ENCODE measurements around the gene CLDN25. TPM values are rescaled to one million over a fixed set of nuclear protein-coding genes. Genes with fewer than 3 reads are reported as not detected.
A peak's percentile ranks its signal among the peaks of the same experiment; 100 is the strongest.

CLDN25 gene
- total RNA-seq (2014; rRNA removed; shearing (Covaris generic)) (not detected in 2 replicates), polyA plus RNA-seq (2016; fragmentation: Nextera tagmentation; extraction: Ambion mirVana) (not detected in 2 replicates)

GRCh38 chr11:113779496-113779895, at the start of gene CLDN25:
Gene CLDN25 (plus strand): TSS chr11:113779796. CDS start chr11:113779796, 0 bp downstream.
- Histone ChIP-seq H3K27me3 (replicated peaks; ENCODE audit: insufficient read depth) (peaks cover 32% of the 10 kb centered on the region; the same call in 1 of the 2 replicates), H3K9ac (no peak within 1 kb of the TSS), H3K9me3 (ENCODE audit: low read depth) (no peaks in the 10 kb centered on the region), H3K4me2 (ENCODE audit: unreplicated experiment) (no peak within 1 kb of the TSS), H3K79me2 (ENCODE audit: insufficient read depth) (no peaks in the 10 kb centered on the region), H3K36me3 (ENCODE audit: low read depth) (no peaks in the 10 kb centered on the region), H2AFZ (no peak within 1 kb of the TSS), H3F3A (ENCODE audit: insufficient read depth) (peaks cover 7% of the 10 kb centered on the region; the same call in 1 of the 2 replicates), H3K9me2 (ENCODE audit: insufficient read depth) (no peaks in the 10 kb centered on the region), H4K20me1 (ENCODE audit: insufficient read depth) (no peaks in the 10 kb centered on the region), H3K27ac (no peak within 1 kb of the TSS), H3K4me3 (no peak within 1 kb of the TSS), H3K4me1 (ENCODE audit: insufficient read depth) (peaks cover 3% of the 10 kb centered on the region)
- TF ChIP-seq EZH2phosphoT487 (IDR thresholded peaks at IDR 0.05; ENCODE audit: insufficient read depth, low read depth) (no peak), EZH2 (IDR thresholded peaks at IDR 0.05; ENCODE audit: insufficient read depth, poor library complexity, severe bottlenecking) (no peak)
- in situ Hi-C loops (cut with MboI): no loop called here
- no peak for DNase-seq
- 43 to 47% methylated on average over 4 of the region's 4 CpGs for WGBS, 2 experiments (ENCODE audit: low coverage in 1 of 2, low lambda C conversion rate in 2 of 2, missing lambda C conversion rate in 2 of 2)

GRCh38 chr11:113730887-113731726, 48.5 kb upstream of the CLDN25 start:
- H3K4me1 ChIP-seq (ENCODE audit: insufficient read depth): peaks cover 11% of the 10 kb centered on the region
- no peak overlapping the region for H2AFZ ChIP-seq
- H3K9me2 ChIP-seq (ENCODE audit: insufficient read depth): no peaks in the 10 kb centered on the region
- no peaks in the 10 kb centered on the region for H3K79me2 ChIP-seq (ENCODE audit: insufficient read depth)
- TF ChIP-seq EZH2 (IDR thresholded peaks at IDR 0.05; ENCODE audit: insufficient read depth, poor library complexity, severe bottlenecking): no peak
- no peak for TF ChIP-seq EZH2phosphoT487 (IDR thresholded peaks at IDR 0.05; ENCODE audit: insufficient read depth, low read depth)
- H4K20me1 ChIP-seq (ENCODE audit: insufficient read depth): no peaks in the 10 kb centered on the region
- peaks cover under 1% of the 10 kb centered on the region; the same call in 1 of the 2 replicates for H3K36me3 ChIP-seq (ENCODE audit: low read depth)
- H3K9ac ChIP-seq: no peak overlapping the region
- 29 to 34% methylated on average over 4 of the region's 4 CpGs for WGBS, 2 experiments (ENCODE audit: low coverage in 1 of 2, low lambda C conversion rate in 2 of 2, missing lambda C conversion rate in 2 of 2)
- no peak overlapping the region for H3K27ac ChIP-seq
- no peak overlapping the region for H3K4me3 ChIP-seq
- peaks cover 7% of the 10 kb centered on the region for H3F3A ChIP-seq (ENCODE audit: insufficient read depth)
- H3K27me3 ChIP-seq (replicated peaks; ENCODE audit: insufficient read depth): no peaks in the 10 kb centered on the region
- no peaks in the 10 kb centered on the region for H3K9me3 ChIP-seq (ENCODE audit: low read depth)
- H3K4me2 ChIP-seq (ENCODE audit: unreplicated experiment): no peak overlapping the region
- in situ Hi-C loops (cut with MboI): no loop called here
- DNase-seq: peak; percentile 81

DNA sequence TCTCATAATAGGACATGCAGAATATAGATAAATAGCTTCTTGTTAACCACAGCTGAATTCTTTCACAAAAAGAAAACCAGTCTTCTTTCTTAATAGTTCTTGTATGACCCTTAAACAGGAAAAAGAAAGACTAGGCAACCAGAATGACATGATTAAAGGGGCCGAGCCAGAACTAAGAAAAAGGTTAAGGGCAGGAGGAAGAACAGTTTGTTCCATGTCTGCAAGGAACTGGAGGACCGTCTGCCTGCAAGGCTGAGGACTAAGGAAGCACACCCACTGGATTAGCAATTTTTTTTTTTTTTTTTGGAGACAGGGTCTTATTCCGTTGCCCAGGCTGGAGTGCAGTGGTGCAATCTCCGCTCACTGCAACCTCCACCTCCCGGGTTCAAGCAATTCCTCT, 47.5 kb upstream of the CLDN25 start:
- TF ChIP-seq EZH2phosphoT487 (IDR thresholded peaks at IDR 0.05; ENCODE audit: insufficient read depth, low read depth): no peak
- no peak for TF ChIP-seq EZH2 (IDR thresholded peaks at IDR 0.05; ENCODE audit: insufficient read depth, poor library complexity, severe bottlenecking)
- peaks cover 10% of the 10 kb centered on the region; the same call in 1 of the 2 replicates for H3K36me3 ChIP-seq (ENCODE audit: low read depth)
- no peak overlapping the region for H3K27ac ChIP-seq
- no peaks in the 10 kb centered on the region for H4K20me1 ChIP-seq (ENCODE audit: insufficient read depth)
- H3K9me3 ChIP-seq (ENCODE audit: low read depth): no peaks in the 10 kb centered on the region
- DNase-seq: no peak
- no peak overlapping the region for H2AFZ ChIP-seq
- H3K27me3 ChIP-seq (replicated peaks; ENCODE audit: insufficient read depth): no peaks in the 10 kb centered on the region
- in situ Hi-C loops (cut with MboI): no loop called here
- H3K4me1 ChIP-seq (ENCODE audit: insufficient read depth): peaks cover 11% of the 10 kb centered on the region
- peaks cover 7% of the 10 kb centered on the region for H3F3A ChIP-seq (ENCODE audit: insufficient read depth)
- H3K4me3 ChIP-seq: no peak overlapping the region
- H3K9me2 ChIP-seq (ENCODE audit: insufficient read depth): no peaks in the 10 kb centered on the region
- H3K4me2 ChIP-seq (ENCODE audit: unreplicated experiment): no peak overlapping the region
- no peaks in the 10 kb centered on the region for H3K79me2 ChIP-seq (ENCODE audit: insufficient read depth)
- H3K9ac ChIP-seq: no peak overlapping the region
- WGBS, 2 experiments (ENCODE audit: low coverage in 1 of 2, low lambda C conversion rate in 2 of 2, missing lambda C conversion rate in 2 of 2): 83 to 85% methylated on average over 5 of the region's 5 CpGs

DNA sequence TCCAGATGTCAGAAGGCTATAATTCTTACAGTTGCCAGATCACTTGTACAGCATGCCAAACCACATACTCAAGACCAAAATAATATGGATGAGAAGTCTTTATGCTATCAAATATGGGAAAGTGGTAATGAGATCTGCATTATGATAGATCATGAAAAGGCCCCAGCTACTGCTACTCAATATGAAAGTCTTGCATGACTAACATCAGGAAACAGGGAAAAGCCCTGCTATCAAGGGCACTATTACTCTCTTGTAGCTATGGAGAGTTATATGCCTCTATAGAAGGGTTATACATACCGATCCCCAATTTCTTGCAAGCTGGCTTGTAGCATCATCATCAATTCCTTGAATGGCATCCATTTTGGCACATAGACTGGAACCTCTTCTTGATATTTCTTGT, 43.3 kb upstream of the CLDN25 start:
- Histone ChIP-seq H3K27me3 (replicated peaks; ENCODE audit: insufficient read depth) (no peaks in the 10 kb centered on the region), H3K4me1 (ENCODE audit: insufficient read depth) (no peaks in the 10 kb centered on the region), H3K9ac (no peak overlapping the region), H3K4me3 (no peak overlapping the region), H3K27ac (no peak overlapping the region), H3K4me2 (ENCODE audit: unreplicated experiment) (no peak overlapping the region), H3K79me2 (ENCODE audit: insufficient read depth) (no peaks in the 10 kb centered on the region), H2AFZ (no peak overlapping the region), H3K9me3 (ENCODE audit: low read depth) (no peaks in the 10 kb centered on the region), H3F3A (ENCODE audit: insufficient read depth) (peaks cover 7% of the 10 kb centered on the region), H3K36me3 (ENCODE audit: low read depth) (peaks cover 43% of the 10 kb centered on the region), H4K20me1 (ENCODE audit: insufficient read depth) (no peaks in the 10 kb centered on the region), H3K9me2 (ENCODE audit: insufficient read depth) (no peaks in the 10 kb centered on the region)
- TF ChIP-seq EZH2phosphoT487 (IDR thresholded peaks at IDR 0.05; ENCODE audit: insufficient read depth, low read depth) (no peak), EZH2 (IDR thresholded peaks at IDR 0.05; ENCODE audit: insufficient read depth, poor library complexity, severe bottlenecking) (no peak)
- in situ Hi-C loops (cut with MboI): no loop called here
- no peak for DNase-seq
- WGBS, 2 experiments (ENCODE audit: low coverage in 1 of 2, low lambda C conversion rate in 2 of 2, missing lambda C conversion rate in 2 of 2): 94 to 96% methylated on average over 1 of the region's 1 CpG
